ENCODE data around the gene SESN1.
"Not testable (repeated sequence)": the region's sequence is repeated elsewhere in the genome, so short reads cannot be mapped to it uniquely, and the experiment has no call there.

The SESN1 gene

GRCh38 chr6:109094416-109095035 is at the start of gene SESN1:
Gene SESN1, minus strand, starts transcription at chr6:109094846. Its CDS starts 773 bp downstream, at chr6:109094073.
- peak within 1 kb of the TSS; percentile 85 for H3K4me3 ChIP-seq (ENCODE audit: low read depth, low read length)
- peaks cover 37% of the 10 kb centered on the region for H3K79me2 ChIP-seq
- no peaks in the 10 kb centered on the region for H3K9me3 ChIP-seq (ENCODE audit: control insufficient read depth, low read length)
- H3K9ac ChIP-seq = peak within 1 kb of the TSS; percentile 73
- H3K4me1 ChIP-seq = peaks cover 7% of the 10 kb centered on the region
- peak within 1 kb of the TSS; percentile 84 for H2AFZ ChIP-seq
- H3K27me3 ChIP-seq (ENCODE audit: control insufficient read depth, insufficient read depth, low read length) = no peaks in the 10 kb centered on the region
- TF ChIP-seq CTCF (IDR thresholded peaks at IDR 0.05) = no peak
- H3K4me2 ChIP-seq (ENCODE audit: low read length) = peak within 1 kb of the TSS; percentile 97
- no peaks in the 10 kb centered on the region for H3K36me3 ChIP-seq (ENCODE audit: control insufficient read depth, insufficient read depth, low read length)
- peak within 1 kb of the TSS; percentile 97 for H3K27ac ChIP-seq

- H2AFZ ChIP-seq = no peak overlapping the region
- TF ChIP-seq CTCF (IDR thresholded peaks at IDR 0.05) = no peak
- no peaks in the 10 kb centered on the region for H3K36me3 ChIP-seq (ENCODE audit: control insufficient read depth, insufficient read depth, low read length)
- no peak overlapping the region for H3K4me3 ChIP-seq (ENCODE audit: low read depth, low read length)
- peaks cover 3% of the 10 kb centered on the region for H3K79me2 ChIP-seq
- no peaks in the 10 kb centered on the region for H3K4me1 ChIP-seq
- H3K9me3 ChIP-seq (ENCODE audit: control insufficient read depth, low read length) = no peaks in the 10 kb centered on the region
- H3K27me3 ChIP-seq (ENCODE audit: control insufficient read depth, insufficient read depth, low read length) = no peaks in the 10 kb centered on the region
- H3K9ac ChIP-seq = no peak overlapping the region
- H3K27ac ChIP-seq = no peak overlapping the region
- no peak overlapping the region for H3K4me2 ChIP-seq (ENCODE audit: low read length)
Measured at GRCh38 chr6:109143191-109143590, 48.5 kb upstream of the SESN1 start.

- not testable (repeated sequence) for H3K4me3 ChIP-seq (ENCODE audit: low read depth, low read length); H3K79me2 ChIP-seq; H2AFZ ChIP-seq; H3K36me3 ChIP-seq (ENCODE audit: control insufficient read depth, insufficient read depth, low read length); H3K27ac ChIP-seq; H3K9me3 ChIP-seq (ENCODE audit: control insufficient read depth, low read length); H3K4me1 ChIP-seq; H3K4me2 ChIP-seq (ENCODE audit: low read length); H3K9ac ChIP-seq; H3K27me3 ChIP-seq (ENCODE audit: control insufficient read depth, insufficient read depth, low read length)
Measured at GRCh38 chr6:109142067-109142466, 47.4 kb upstream of the SESN1 start.

- Histone ChIP-seq H3K4me3 (ENCODE audit: low read depth, low read length) (no peak overlapping the region), H2AFZ (no peak overlapping the region), H3K27me3 (ENCODE audit: control insufficient read depth, insufficient read depth, low read length) (no peaks in the 10 kb centered on the region), H3K36me3 (ENCODE audit: control insufficient read depth, insufficient read depth, low read length) (no peaks in the 10 kb centered on the region), H3K9ac (no peak overlapping the region), H3K9me3 (ENCODE audit: control insufficient read depth, low read length) (no peaks in the 10 kb centered on the region), H3K4me1 (no peaks in the 10 kb centered on the region), H3K27ac (no peak overlapping the region), H3K4me2 (ENCODE audit: low read length) (no peak overlapping the region), H3K79me2 (no peaks in the 10 kb centered on the region)
- no peak for TF ChIP-seq CTCF (IDR thresholded peaks at IDR 0.05)
Measured at GRCh38 chr6:109139109-109139508, 44.5 kb upstream of the SESN1 start.

GRCh38 chr6:109136530-109136929 is 41.9 kb upstream of the SESN1 start:
- H3K4me3 ChIP-seq (ENCODE audit: low read depth, low read length); H3K4me1 ChIP-seq; H3K27ac ChIP-seq; H3K4me2 ChIP-seq (ENCODE audit: low read length); H3K79me2 ChIP-seq; H3K27me3 ChIP-seq (ENCODE audit: control insufficient read depth, insufficient read depth, low read length); H3K9me3 ChIP-seq (ENCODE audit: control insufficient read depth, low read length); H2AFZ ChIP-seq; H3K9ac ChIP-seq; H3K36me3 ChIP-seq (ENCODE audit: control insufficient read depth, insufficient read depth, low read length): not testable (repeated sequence)

GRCh38 chr6:109136039-109136438 is 41.4 kb upstream of the SESN1 start:
- H3K4me3 ChIP-seq (ENCODE audit: low read depth, low read length); H3K9me3 ChIP-seq (ENCODE audit: control insufficient read depth, low read length); H3K27ac ChIP-seq; H3K4me2 ChIP-seq (ENCODE audit: low read length); H2AFZ ChIP-seq; H3K36me3 ChIP-seq (ENCODE audit: control insufficient read depth, insufficient read depth, low read length); H3K9ac ChIP-seq; H3K79me2 ChIP-seq; H3K27me3 ChIP-seq (ENCODE audit: control insufficient read depth, insufficient read depth, low read length); H3K4me1 ChIP-seq: not testable (repeated sequence)

- H3K36me3 ChIP-seq (ENCODE audit: control insufficient read depth, insufficient read depth, low read length); H3K79me2 ChIP-seq; H3K4me2 ChIP-seq (ENCODE audit: low read length); H3K4me3 ChIP-seq (ENCODE audit: low read depth, low read length); H3K9ac ChIP-seq; H3K4me1 ChIP-seq; H3K27me3 ChIP-seq (ENCODE audit: control insufficient read depth, insufficient read depth, low read length); H3K27ac ChIP-seq; H3K9me3 ChIP-seq (ENCODE audit: control insufficient read depth, low read length); H2AFZ ChIP-seq: not testable (repeated sequence)
Measured at GRCh38 chr6:109135600-109135999, 41.0 kb upstream of the SESN1 start.

Measured in parathyroid adenoma (tissue), 2 donors.